Measurements from ENCODE around the gene GADD45B.
"Not testable (repeated sequence)": the region's sequence is repeated elsewhere in the genome, so short reads cannot be mapped to it uniquely, and the experiment has no call there.

GADD45B gene

GRCh38 chr19:2464389-2464788 is 11.5 kb upstream of the GADD45B start:
- ChIA-PET CTCF (interaction anchor here (0.7 to 2.8 kb wide), 3 partner anchors 12 to 149 kb away, joined by 4 to 9 read pairs (median 6); partner anchors contain the start of gene GADD45B), POLR2A (interaction anchor here (4.4 kb wide), 1 partner anchor 12 kb away, joined by 39 read pairs; the partner anchor contains the start of gene GADD45B)
- TF ChIP-seq CTCF (IDR thresholded peaks at IDR 0.05; ENCODE audit: control extremely low read depth, extremely low read depth, low read depth, missing control alignments): no peak
- no peak for DNase-seq (ENCODE audit: extremely low spot score)

- no peak for TF ChIP-seq CTCF (IDR thresholded peaks at IDR 0.05; ENCODE audit: control extremely low read depth, extremely low read depth, low read depth, missing control alignments)
- CTCF ChIA-PET: interaction anchor here (1.1 to 2.3 kb wide), 4 partner anchors 12 to 168 kb away, joined by 3 to 9 read pairs (median 6); partner anchors contain the start of gene LMNB2
- POLR2A ChIA-PET: interaction anchor here (0.6 to 0.7 kb wide), 2 partner anchors 84 to 358 kb away, joined by 3 to 9 read pairs; no protein-coding TSS in a partner anchor
- DNase-seq (ENCODE audit: extremely low spot score): no peak
Measured at GRCh38 chr19:2468596-2468995, 7.3 kb upstream of the GADD45B start.

GRCh38 chr19:2469102-2469914 is 6.6 kb upstream of the GADD45B start:
- no peak for DNase-seq (ENCODE audit: extremely low spot score)
- TF ChIP-seq CTCF (IDR thresholded peaks at IDR 0.05; ENCODE audit: control extremely low read depth, extremely low read depth, low read depth, missing control alignments): no peak
- ChIA-PET CTCF (interaction anchor here (1.0 to 2.3 kb wide), 5 partner anchors 12 to 179 kb away, joined by 3 to 9 read pairs (median 5); partner anchors contain the start of gene LMNB2), POLR2A (interaction anchor here (0.6 to 0.7 kb wide), 3 partner anchors 83 to 357 kb away, joined by 3 to 9 read pairs (median 5); no protein-coding TSS in a partner anchor)

GRCh38 chr19:2469915-2470200 is 6.1 kb upstream of the GADD45B start:
- ChIA-PET CTCF (interaction anchor here (1.0 to 1.2 kb wide), 2 partner anchors 153 to 179 kb away, joined by 3 read pairs; no protein-coding TSS in a partner anchor), POLR2A (interaction anchor here (0.6 kb wide), 1 partner anchor 206 kb away, joined by 5 read pairs; no protein-coding TSS in a partner anchor)
- DNase-seq (ENCODE audit: extremely low spot score): not testable (repeated sequence)

GRCh38 chr19:2474232-2475017 is 1.5 kb upstream of the GADD45B start:
- POLR2A ChIA-PET: interaction anchor here (2.2 to 4.2 kb wide), 3 partner anchors 76 to 145 kb away, joined by 6 to 275 read pairs (median 208); no protein-coding TSS in a partner anchor
- DNase-seq (ENCODE audit: extremely low spot score): peak; percentile 89
- peak; percentile 98 for TF ChIP-seq CTCF (IDR thresholded peaks at IDR 0.05; ENCODE audit: control extremely low read depth, extremely low read depth, low read depth, missing control alignments)
- CTCF ChIA-PET: interaction anchor here (0.8 to 2.9 kb wide), 15 partner anchors 12 to 173 kb away, joined by 3 to 48 read pairs (median 6); partner anchors contain the start of gene LMNB2

GRCh38 chr19:2475018-2475701 is 767 bp upstream of the GADD45B start:
- no peak for TF ChIP-seq CTCF (IDR thresholded peaks at IDR 0.05; ENCODE audit: control extremely low read depth, extremely low read depth, low read depth, missing control alignments)
- CTCF ChIA-PET: interaction anchor here (0.7 to 6.7 kb wide), 8 partner anchors 10 to 173 kb away, joined by 3 to 126 read pairs (median 5); no protein-coding TSS in a partner anchor
- DNase-seq (ENCODE audit: extremely low spot score): peak; percentile 70
- POLR2A ChIA-PET: interaction anchor here (0.6 to 4.7 kb wide), 77 partner anchors 8 to 1794 kb away, joined by 3 to 275 read pairs (median 6); partner anchors contain the start of genes AP3D1, CIRBP, DOT1L and LMNB2
